GM19023 (cell line): ENCODE measurements around the gene FAM217B.
"Not testable (repeated sequence)": the region's sequence is repeated elsewhere in the genome, so short reads cannot be mapped to it uniquely, and the experiment has no call there.

Experiments used
- ATAC-seq: cut with Tn5 transposase; IDR thresholded peaks from one replicate; pipeline ENCODE4 v1.9.1; 2021; ENCODE audit warnings: mild to moderate bottlenecking, moderate library complexity; ENCODE audit not compliant: unreplicated experiment

Gene FAM217B

DNA sequence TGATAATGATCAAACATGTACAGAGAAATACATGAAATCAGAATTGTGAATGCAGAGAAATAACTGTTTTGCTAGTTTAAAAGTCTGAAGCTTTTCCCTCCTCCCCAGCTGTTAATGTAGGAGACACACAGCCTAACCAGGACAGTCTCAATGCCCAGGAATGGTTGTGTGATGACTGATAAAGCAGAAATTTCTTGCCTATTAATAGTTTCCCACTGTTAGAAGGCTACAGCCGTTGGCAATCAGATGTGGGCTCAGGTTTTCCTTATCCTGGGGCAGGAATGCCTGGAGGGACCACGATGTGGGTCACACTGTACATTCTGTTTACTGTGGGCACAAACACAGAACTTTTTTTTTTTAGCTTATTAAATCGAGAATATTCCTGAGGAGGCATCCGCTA is 2.0 kb upstream of the FAM217B start:
- no peak for ATAC-seq

- no peak for ATAC-seq
Observed at GRCh38 chr20:59938696-59939051, 1.5 kb upstream of the FAM217B start.

DNA sequence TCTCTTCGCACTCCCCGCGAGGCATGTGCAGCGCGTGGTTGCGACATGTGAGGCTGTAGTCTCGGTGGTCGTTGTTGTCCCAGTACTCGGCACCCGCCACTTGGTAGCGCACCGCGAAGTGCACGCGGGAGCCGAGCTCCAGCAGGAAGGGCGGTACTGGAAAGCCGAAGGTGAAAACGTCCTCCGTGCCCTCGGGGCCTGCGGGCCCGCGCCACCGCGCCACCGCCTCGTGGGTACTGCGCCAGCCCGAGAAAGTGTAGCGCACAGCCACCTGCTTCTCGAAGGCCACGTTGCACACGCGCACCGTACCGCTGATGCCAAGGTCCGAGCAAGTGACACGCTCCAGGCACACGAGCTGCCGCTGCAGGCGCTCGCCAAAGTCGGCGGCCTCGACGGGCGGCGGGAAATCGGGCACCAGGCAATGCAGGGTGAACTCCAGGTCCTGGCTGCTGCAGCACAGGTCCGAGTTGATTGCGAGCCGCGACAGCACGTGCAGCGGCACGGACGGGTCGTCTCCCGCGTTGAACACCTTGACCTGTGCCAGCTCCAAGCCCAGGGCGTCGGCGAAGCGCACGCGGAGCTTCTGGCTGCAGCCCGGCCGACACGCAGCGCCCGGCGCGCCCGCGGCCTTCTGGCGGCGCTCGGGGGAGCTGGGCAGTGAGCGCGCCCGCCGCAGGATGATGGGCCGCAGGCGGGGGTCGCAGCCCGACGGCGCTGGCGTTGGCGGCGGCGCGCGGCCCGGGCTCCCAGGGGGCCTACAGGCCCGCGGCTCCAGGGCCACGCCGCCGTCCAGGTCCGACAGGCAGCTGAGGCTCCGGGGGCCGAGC is 924 bp upstream of the FAM217B start:
- ATAC-seq: no peak

DNA sequence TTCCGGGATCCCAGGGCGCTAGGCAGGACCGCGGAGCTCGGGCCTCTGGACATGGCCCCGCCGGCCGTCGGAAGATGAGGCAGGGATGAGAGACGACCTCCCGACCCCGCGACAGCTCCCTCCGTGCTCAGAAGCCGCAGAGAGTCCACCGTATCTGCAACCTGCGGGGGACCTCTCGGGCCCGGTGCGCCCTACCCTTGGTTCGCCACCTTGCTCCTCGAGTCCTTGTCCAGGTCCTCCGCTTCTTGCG is 385 bp upstream of the FAM217B start:
- peak; percentile 41 for ATAC-seq

DNA sequence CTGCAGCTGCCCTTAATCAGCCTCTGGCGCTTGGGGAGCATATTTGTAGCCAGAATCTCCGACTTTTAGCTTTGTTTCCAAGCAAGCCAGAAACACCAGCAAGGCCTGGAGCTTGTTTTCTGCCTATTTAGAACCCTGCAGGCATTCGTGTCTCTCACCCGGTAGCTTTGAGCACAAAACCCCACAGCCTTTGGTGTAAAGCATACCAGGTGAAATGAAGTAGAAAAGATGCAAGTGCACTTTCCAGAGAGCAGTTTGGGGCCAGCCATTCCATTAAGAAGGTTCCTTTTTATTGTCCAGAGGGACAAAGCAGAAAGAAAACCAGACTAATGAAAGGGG is 736 bp downstream of the FAM217B start:
- peak; percentile 8 for ATAC-seq

DNA sequence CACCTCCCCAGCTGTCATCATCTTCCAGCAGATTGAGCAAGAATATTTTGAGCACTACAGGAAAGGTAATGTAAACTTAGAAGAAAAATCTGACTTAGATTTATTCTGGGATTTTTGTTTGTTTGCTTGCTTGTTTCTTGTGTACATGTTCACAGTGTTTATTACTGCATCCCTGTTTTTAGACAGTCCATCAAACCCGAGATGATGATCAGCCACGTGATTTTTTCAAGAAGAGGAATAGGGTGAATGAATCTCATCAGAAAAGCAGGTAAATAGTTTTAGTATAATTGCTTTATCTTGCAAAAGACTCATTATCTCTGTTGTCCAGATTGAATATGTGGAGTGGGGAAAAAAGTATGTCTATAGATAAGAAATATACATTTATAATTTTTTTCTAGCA is 2.1 kb downstream of the FAM217B start:
- no peak for ATAC-seq

- ATAC-seq: no peak
Observed at GRCh38 chr20:59944726-59945125, 4.5 kb downstream of the FAM217B start.

DNA sequence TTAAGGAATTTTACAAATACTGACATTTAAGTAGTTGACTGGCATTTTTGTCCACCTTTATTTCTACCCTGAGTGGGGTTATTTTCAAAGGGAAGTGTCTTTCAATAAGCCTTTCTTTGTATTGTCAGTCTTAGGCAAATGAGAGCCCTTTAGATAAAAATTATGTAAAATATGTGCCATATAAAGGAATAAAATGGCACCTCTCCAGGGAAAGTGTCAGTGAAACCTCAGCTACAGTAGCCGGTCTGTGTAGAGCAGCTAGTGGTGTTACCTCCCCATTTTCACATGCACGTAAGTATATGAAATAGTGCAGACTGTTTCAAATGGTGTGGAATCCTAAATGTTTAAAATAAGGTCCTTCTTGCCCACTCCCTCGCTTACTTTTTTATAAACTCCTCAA is 5.0 kb downstream of the FAM217B start:
- no peak for ATAC-seq

GRCh38 chr20:59945731-59946130 is 5.5 kb downstream of the FAM217B start:
- ATAC-seq: no peak

- no peak for ATAC-seq
Observed at GRCh38 chr20:59947376-59947775, 7.2 kb downstream of the FAM217B start.

DNA sequence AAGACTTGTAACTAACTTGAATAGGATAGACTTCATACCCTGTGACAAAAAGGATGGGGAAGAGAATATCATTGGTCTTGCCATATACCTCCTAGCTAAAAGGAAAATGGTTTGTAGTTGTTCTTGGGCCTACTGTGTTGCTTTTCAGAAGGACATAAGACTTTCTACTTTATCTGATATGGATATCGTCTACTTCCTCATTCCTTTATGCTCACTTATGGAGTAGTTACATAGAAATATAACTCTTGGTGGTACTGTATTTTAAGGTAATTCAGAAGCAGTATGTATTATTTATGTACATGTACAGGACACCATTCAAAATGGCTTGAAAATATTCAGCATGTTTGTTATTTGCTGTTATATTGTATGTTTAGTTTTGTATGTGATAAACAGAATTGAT is 8.0 kb downstream of the FAM217B start:
- ATAC-seq: no peak

DNA sequence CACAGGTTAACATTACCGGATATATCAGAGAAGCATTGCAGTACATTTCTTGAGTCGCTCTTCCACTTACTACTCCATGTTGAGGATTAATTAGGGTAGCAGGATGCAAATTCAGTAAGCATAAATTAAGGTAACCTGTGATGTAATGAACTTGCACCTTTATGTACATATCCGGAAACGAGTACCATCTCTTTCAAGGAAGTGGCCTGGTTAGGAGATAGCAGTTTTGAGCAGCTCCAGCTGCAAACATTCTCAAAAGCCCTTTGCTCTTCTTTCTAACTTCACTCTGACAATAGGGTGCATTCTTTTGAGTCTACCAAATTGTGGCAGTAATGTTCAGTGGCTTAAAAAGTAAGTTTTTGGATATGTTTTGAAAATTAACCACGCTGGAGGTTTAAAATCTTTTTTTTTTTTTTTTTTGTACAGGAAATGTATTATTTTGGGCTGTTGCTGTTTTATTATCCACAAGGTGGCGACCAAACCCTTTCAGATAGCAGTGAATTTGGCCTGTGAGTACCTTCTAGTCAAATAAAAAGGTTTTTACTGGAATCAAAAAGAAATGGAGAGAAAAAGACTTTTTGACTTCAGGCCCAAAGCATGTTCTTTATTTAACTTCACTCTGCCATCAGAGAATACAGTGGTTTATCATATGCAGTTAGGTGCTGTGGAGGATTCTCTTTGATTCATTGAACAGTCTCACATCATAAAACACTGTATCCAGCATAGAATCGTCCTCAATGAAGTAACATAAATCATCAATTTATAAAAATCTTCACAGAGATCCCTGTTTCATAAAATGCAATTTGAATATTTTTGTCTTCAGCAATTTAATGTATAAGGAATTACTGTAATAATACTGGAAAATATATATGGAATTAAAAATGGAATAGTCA is 8.9 kb downstream of the FAM217B start:
- no peak for ATAC-seq

DNA sequence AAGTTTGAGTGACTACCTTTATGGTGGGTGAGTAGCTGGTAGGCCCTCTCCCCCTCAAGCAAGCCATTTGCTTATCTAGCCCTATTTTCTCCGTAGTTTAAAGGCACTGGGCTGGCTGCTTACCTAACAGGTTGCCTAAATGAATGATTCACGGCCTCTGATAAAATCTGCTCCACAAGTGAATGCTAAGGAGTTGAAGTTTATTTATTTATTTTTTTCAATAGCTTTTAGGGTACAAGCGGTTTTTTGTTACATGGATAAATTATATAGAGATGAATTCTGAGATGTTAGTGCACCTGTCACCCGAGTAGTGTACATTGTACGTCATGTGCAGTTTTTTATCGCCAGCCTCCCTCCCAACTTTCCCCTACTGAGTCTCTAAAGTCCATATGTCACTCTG is 9.7 kb downstream of the FAM217B start:
- no peak for ATAC-seq

DNA sequence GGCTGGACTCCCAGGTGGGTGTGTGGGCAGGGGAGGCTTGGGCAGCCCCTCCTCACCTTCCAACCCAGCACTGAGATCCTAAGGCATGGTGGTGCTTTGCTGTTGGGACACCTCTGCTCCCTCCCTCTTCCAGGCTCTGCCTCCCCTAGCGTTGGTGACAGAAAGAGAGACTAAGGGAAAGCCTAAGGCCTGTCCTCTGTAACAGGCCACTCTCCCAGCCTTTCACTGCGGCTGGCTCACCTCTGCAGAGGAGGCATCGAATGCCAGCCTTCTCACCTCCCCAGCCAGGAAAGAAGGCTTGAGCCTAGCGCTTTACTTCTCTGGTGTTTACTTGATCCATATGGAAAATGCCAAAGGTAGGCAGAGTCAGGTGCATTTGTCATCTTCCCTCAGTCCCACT is 14.5 kb downstream of the FAM217B start:
- ATAC-seq: no peak

DNA sequence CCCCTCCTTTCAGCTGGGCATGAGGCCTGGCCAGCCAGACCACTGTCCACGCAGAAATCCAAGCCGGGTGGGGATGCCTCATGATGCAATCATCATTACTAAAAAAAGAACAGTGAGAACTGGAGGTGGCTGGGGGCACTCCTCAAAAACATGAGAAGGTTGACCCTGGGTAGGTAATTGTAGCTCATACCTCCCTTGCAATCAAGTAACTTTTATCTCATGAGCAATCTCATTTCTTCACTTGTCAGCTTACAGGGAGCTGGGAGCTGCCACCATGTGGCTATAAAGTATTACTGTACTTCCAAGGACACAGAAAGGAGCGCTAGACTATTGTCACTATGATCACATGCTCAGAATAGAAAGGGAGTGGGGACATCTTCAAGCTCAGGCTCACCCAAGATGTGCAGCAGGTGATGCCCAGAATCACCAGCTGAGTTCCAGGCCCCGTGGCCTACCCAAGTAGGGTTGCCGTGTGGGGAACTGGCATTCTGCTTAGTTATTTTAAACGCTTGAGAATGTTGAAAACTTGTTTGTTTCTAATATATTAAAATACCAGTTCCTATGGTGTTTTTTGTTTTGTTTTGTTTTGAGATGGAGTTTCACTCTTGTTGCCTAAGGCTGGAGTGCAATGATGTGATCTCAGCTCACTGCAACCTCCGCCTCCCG is 15.1 kb downstream of the FAM217B start:
- no peak for ATAC-seq

- ATAC-seq: not testable (repeated sequence)
Observed at GRCh38 chr20:59957568-59957967, 17.4 kb downstream of the FAM217B start.

- no peak for ATAC-seq
Observed at GRCh38 chr20:59958123-59958522, 17.9 kb downstream of the FAM217B start, which contains the start of gene CDH26. TSS of gene CDH26 (plus strand) at chr20:59958423. CDS start at chr20:59958727, 304 bp downstream.

DNA sequence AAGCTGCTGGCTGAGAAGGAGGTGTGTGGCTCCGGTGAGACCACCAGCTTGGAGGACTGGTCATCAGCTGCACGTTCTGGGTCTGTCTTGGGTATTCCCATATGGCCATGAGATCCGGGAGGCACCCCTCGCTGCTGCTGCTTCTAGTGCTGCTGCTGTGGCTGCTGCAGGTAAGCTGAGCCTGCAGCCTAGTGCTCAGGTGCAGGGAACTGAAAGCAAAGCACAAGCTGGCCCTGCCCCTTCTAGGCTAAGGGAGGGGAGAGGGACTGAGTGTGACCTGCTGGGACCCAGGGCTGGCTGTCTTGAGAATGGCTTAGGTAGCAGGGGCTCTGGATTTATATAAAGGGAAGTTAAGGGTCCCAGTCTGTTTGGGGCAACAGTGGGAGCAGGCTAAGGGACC is 18.4 kb downstream of the FAM217B start:
- no peak for ATAC-seq

DNA sequence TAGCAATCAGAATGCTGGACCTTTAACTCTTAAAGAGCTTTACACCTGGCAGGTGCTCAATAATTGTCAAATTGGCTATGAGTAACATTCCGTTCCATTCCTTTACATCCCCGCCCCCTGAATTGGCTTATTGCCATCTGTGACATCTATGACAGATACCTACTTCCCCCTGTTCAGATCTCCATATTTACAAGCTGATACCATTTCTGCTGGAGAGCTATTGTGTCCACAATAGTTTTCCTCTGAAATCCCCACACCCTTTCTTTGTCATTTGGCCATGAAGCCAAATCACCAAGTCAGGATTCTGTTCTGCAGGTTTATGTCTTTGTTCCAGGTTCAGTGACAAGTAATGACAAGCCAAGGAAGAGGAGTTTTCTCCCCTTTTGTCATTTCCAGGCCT is 21.2 kb downstream of the FAM217B start:
- ATAC-seq: no peak

- ATAC-seq: no peak
Observed at GRCh38 chr20:59962155-59962554, 22.0 kb downstream of the FAM217B start.

GRCh38 chr20:59966428-59966827 is 26.2 kb downstream of the FAM217B start:
- ATAC-seq: no peak

GRCh38 chr20:59971428-59971827 is 31.2 kb downstream of the FAM217B start:
- ATAC-seq: no peak
